Neutrophil (primary cell): ENCODE measurements around the gene TPRN.

Source experiments
- H3K27ac ChIP-seq: fragments of 200-600 bp; sonication (generic); 2 replicates; pipeline ENCODE4 v1.5.1; 2016; ENCODE audit warnings: mild to moderate bottlenecking, moderate library complexity
- H3K27me3 ChIP-seq: fragments of 200-600 bp; sonication (generic); 2 replicates; pipeline ENCODE4 v1.6.0; 2016; ENCODE audit warnings: mild to moderate bottlenecking
- H3K36me3 ChIP-seq: fragments of 200-600 bp; sonication (generic); 2 replicates; pipeline ENCODE4 v1.5.1; 2017
- H3K4me1 ChIP-seq, 2 experiments: fragments of 200-600 bp in 1 of 2; sonication (generic) in 1 of 2; 1 replicate in 1 of 2; 2 replicates in 1 of 2; pipeline versions ENCODE4 v1.5.1 to v1.6.1; 2013 to 2016; ENCODE audit warnings: low read depth in 1 of 2, low read length in 1 of 2, mild to moderate bottlenecking in 1 of 2, moderate library complexity in 1 of 2; ENCODE audit not compliant: control insufficient read depth in 1 of 2, insufficient read depth in 1 of 2
- H3K4me3 ChIP-seq, 2 experiments: fragments of 200-600 bp in 1 of 2; sonication (generic) in 1 of 2; 1 replicate in 1 of 2; 2 replicates in 1 of 2; pipeline ENCODE4 v1.5.1; 2013 to 2016; ENCODE audit warnings: low read depth in 1 of 2, low read length in 1 of 2, mild to moderate bottlenecking in 1 of 2, moderate library complexity in 1 of 2
- H3K9me3 ChIP-seq: fragments of 200-600 bp; sonication (generic); 2 replicates; pipeline ENCODE4 v1.5.1; 2016
- CTCF ChIP-seq: fragments of 200-600 bp; sonication (generic); IDR thresholded peaks from 2 replicates; pipeline ENCODE4 v1.5.1; 2016; ENCODE audit warnings: antibody characterized with exemption

Gene TPRN

GRCh38 chr9:137183980-137184595 is 16.5 kb downstream of the TPRN start:
- Histone ChIP-seq H3K4me1 (peaks cover 21 to 22% of the 10 kb centered on the region in 2 experiments), H3K9me3 (no peaks in the 10 kb centered on the region), H3K36me3 (peaks cover 83% of the 10 kb centered on the region), H3K4me3 (no peak overlapping the region), H3K27ac (no peak overlapping the region), H3K27me3 (no peaks in the 10 kb centered on the region)
- TF ChIP-seq CTCF, result no peak

GRCh38 chr9:137182836-137183235 is 17.7 kb downstream of the TPRN start:
- Histone ChIP-seq H3K36me3 (peaks cover 96% of the 10 kb centered on the region), H3K4me3 (no peak overlapping the region), H3K27ac (no peak overlapping the region), H3K27me3 (no peaks in the 10 kb centered on the region), H3K4me1 (peaks cover 13 to 15% of the 10 kb centered on the region in 2 experiments), H3K9me3 (no peaks in the 10 kb centered on the region)
- no peak for TF ChIP-seq CTCF

GRCh38 chr9:137181680-137182079 is 18.9 kb downstream of the TPRN start:
- no peak overlapping the region for H3K4me3 ChIP-seq
- H3K36me3 ChIP-seq, result peaks cover 100% of the 10 kb centered on the region

GRCh38 chr9:137180491-137180890 is 20.1 kb downstream of the TPRN start:
- no peak for TF ChIP-seq CTCF

More at GRCh38 chr9:137181680-137182079, 18.9 kb downstream of the TPRN start:
- no peaks in the 10 kb centered on the region for H3K27me3 ChIP-seq
- H3K27ac ChIP-seq, result no peak overlapping the region
- peaks cover 3 to 4% of the 10 kb centered on the region in 2 experiments for H3K4me1 ChIP-seq
- no peaks in the 10 kb centered on the region for H3K9me3 ChIP-seq
- TF ChIP-seq CTCF, result no peak

GRCh38 chr9:137179761-137180160 is 20.8 kb downstream of the TPRN start:
- H3K9me3 ChIP-seq, result no peaks in the 10 kb centered on the region
- H3K4me3 ChIP-seq, result no peak overlapping the region
- no peak for TF ChIP-seq CTCF
- H3K27me3 ChIP-seq, result peaks cover 12% of the 10 kb centered on the region
- no peaks in the 10 kb centered on the region for H3K4me1 ChIP-seq
- no peak overlapping the region for H3K27ac ChIP-seq
- peaks cover 82% of the 10 kb centered on the region for H3K36me3 ChIP-seq

More at GRCh38 chr9:137180491-137180890, 20.1 kb downstream of the TPRN start:
- Histone ChIP-seq H3K27me3 (peaks cover 5% of the 10 kb centered on the region), H3K4me3 (no peak overlapping the region), H3K36me3 (peaks cover 89% of the 10 kb centered on the region), H3K27ac (no peak overlapping the region), H3K4me1 (no peaks in the 10 kb centered on the region), H3K9me3 (no peaks in the 10 kb centered on the region)
